ENCODE results near the gene ETS2.

DNA sequence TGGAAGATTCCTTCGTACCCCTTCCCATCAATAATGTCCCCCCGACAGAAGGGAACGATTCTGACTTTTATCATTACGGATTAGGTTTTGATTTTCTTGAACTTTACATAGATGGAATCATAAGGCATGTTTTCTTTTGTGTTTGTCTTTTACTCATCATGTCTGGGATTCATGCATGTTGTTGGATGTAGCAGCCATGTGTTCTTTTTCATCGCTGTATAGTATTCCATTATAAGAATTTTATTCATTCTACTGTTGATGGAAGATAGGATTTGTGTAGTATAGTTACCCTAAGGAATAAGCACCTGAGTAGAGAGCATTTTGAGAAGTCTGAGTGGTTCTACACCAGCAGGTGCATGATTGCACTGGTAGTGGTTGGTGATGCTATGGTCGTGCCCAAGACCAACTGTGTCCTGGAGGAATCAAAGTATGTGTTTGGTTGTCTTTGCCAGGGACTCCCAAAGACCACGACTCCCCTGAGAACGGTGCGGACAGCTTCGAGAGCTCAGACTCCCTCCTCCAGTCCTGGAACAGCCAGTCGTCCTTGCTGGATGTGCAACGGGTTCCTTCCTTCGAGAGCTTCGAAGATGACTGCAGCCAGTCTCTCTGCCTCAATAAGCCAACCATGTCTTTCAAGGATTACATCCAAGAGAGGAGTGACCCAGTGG is 13.5 kb downstream of the ETS2 start:
- TF ChIP-seq EP300 (IDR thresholded peaks at IDR 0.05; ENCODE audit: borderline replicate concordance), result no peak
- TF ChIP-seq, protein P1, sequence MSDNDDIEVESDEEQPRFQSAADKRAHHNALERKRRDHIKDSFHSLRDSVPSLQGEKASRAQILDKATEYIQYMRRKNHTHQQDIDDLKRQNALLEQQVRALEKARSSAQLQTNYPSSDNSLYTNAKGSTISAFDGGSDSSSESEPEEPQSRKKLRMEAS (IDR thresholded peaks at IDR 0.05), result no peak
- TF ChIP-seq, protein P2, sequence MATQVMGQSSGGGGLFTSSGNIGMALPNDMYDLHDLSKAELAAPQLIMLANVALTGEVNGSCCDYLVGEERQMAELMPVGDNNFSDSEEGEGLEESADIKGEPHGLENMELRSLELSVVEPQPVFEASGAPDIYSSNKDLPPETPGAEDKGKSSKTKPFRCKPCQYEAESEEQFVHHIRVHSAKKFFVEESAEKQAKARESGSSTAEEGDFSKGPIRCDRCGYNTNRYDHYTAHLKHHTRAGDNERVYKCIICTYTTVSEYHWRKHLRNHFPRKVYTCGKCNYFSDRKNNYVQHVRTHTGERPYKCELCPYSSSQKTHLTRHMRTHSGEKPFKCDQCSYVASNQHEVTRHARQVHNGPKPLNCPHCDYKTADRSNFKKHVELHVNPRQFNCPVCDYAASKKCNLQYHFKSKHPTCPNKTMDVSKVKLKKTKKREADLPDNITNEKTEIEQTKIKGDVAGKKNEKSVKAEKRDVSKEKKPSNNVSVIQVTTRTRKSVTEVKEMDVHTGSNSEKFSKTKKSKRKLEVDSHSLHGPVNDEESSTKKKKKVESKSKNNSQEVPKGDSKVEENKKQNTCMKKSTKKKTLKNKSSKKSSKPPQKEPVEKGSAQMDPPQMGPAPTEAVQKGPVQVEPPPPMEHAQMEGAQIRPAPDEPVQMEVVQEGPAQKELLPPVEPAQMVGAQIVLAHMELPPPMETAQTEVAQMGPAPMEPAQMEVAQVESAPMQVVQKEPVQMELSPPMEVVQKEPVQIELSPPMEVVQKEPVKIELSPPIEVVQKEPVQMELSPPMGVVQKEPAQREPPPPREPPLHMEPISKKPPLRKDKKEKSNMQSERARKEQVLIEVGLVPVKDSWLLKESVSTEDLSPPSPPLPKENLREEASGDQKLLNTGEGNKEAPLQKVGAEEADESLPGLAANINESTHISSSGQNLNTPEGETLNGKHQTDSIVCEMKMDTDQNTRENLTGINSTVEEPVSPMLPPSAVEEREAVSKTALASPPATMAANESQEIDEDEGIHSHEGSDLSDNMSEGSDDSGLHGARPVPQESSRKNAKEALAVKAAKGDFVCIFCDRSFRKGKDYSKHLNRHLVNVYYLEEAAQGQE (IDR thresholded peaks at IDR 0.05; ENCODE audit: low read depth), result no peak
- 0 out of 2 replicates have a peak, but pooled peaks have one; percentile 20 for TF ChIP-seq RAD21 (IDR thresholded peaks at IDR 0.05; ENCODE audit: low read depth)
- no peak for TF ChIP-seq CREB1 (IDR thresholded peaks at IDR 0.05; ENCODE audit: low read depth)
- no peak for TF ChIP-seq EGR1 (IDR thresholded peaks at IDR 0.05)

Measured in Ishikawa (cell line).